ENCODE data around the gene LCP2. TPM values are rescaled to one million over a fixed set of nuclear protein-coding genes. Genes with fewer than 3 reads are reported as not detected.

LCP2 gene
- total and polyA plus RNA-seq, 2 experiments from 2014 or later: not detected

DNA sequence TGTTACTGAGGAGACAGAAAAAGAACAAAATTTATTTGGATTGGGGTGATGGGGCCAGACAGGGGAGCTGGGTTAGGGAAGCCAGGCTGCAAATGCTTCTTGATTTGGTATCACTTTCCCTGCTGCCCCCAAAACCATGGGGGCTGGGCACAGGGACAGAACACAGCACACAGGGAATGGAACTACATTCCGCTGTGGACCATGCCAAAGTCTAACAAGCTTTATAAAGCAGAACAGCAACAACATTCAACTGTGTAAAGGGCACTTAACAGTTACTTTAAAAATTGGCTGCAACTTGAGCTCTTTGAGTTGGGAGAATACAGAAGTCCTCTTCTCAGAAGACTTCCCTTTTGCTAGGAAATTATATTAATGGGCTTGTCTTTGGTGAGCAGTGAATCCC lies 41.0 kb downstream of the LCP2 start:
- no peaks in the 10 kb centered on the region for H3K4me1 ChIP-seq (ENCODE audit: low read depth)
- H3K9me3 ChIP-seq (ENCODE audit: low read depth): no peaks in the 10 kb centered on the region
- TF ChIP-seq, protein P1, sequence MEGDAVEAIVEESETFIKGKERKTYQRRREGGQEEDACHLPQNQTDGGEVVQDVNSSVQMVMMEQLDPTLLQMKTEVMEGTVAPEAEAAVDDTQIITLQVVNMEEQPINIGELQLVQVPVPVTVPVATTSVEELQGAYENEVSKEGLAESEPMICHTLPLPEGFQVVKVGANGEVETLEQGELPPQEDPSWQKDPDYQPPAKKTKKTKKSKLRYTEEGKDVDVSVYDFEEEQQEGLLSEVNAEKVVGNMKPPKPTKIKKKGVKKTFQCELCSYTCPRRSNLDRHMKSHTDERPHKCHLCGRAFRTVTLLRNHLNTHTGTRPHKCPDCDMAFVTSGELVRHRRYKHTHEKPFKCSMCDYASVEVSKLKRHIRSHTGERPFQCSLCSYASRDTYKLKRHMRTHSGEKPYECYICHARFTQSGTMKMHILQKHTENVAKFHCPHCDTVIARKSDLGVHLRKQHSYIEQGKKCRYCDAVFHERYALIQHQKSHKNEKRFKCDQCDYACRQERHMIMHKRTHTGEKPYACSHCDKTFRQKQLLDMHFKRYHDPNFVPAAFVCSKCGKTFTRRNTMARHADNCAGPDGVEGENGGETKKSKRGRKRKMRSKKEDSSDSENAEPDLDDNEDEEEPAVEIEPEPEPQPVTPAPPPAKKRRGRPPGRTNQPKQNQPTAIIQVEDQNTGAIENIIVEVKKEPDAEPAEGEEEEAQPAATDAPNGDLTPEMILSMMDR (IDR thresholded peaks at IDR 0.05; ENCODE audit: low read depth, low read length): no peak
- peaks cover 25% of the 10 kb centered on the region for H3K27me3 ChIP-seq
- no peak overlapping the region for H3K4me3 ChIP-seq
- no peaks in the 10 kb centered on the region for H3K36me3 ChIP-seq
- no peak overlapping the region for H3K27ac ChIP-seq
- no peak for DNase-seq (ENCODE audit: low read depth in 1 of 2, low spot score in 1 of 2)

DNA sequence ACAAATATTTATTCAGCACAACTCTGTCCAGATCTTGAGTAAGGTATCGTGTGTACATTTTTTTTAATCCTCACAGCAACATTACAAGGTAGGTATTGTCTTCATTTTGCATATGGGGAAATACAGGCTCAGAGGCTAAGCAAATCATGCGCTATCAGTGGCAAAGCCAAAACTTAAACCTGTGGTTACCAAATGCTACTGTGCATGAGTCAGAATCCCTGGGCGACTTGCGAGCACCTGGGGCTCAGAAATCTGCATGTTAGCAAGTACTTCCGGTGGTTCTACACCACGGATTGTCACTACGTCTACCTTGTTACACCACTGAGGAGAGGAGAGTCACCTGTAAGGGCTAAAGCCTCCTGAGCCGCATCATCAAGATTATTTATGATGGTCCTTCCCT lies 43.5 kb downstream of the LCP2 start:
- no peak overlapping the region for H3K4me3 ChIP-seq
- H3K4me1 ChIP-seq (ENCODE audit: low read depth): peaks cover 9% of the 10 kb centered on the region
- H3K27ac ChIP-seq: no peak overlapping the region
- DNase-seq (ENCODE audit: low read depth in 1 of 2, low spot score in 1 of 2): no peak
- H3K27me3 ChIP-seq: peaks cover 25% of the 10 kb centered on the region
- H3K36me3 ChIP-seq: no peaks in the 10 kb centered on the region
- no peaks in the 10 kb centered on the region for H3K9me3 ChIP-seq (ENCODE audit: low read depth)
- TF ChIP-seq, protein P1 (IDR thresholded peaks at IDR 0.05; ENCODE audit: low read depth, low read length): no peak

DNA sequence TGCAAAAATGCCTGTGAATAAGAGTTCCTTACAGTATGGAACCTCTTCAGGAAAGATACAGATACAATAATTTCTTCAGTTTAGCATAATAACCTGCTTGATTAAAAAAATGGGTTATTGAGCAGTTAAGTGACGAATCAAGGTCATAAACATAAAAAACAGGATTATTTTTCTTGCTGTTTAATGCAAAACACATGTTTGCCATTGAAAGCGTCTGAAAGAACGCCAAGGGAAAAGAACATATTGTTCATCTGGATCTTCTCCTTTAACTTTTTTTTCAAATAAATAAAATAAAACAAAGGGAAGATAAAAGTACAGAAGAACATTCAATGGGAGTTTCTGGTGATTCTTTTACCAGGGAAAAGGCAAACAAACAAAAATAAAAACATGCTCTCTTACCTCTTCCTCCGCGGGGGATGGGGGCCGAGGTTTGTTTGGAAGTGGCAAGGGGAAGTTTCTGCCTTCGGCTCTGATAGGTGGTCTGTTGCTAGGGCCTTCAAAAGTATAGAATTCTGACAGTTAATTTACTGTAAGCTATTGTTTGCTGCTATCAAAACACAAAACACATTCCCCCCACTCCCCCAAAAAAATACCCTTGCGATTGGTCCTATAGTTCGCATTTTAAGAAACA lies 44.7 kb downstream of the LCP2 start:
- H3K36me3 ChIP-seq: no peaks in the 10 kb centered on the region
- TF ChIP-seq, protein P1 (IDR thresholded peaks at IDR 0.05; ENCODE audit: low read depth, low read length): no peak
- no peaks in the 10 kb centered on the region for H3K9me3 ChIP-seq (ENCODE audit: low read depth)
- no peak for DNase-seq (ENCODE audit: low read depth in 1 of 2, low spot score in 1 of 2)
- peaks cover 9% of the 10 kb centered on the region for H3K4me1 ChIP-seq (ENCODE audit: low read depth)
- no peak overlapping the region for H3K4me3 ChIP-seq
- H3K27me3 ChIP-seq: peaks cover 25% of the 10 kb centered on the region
- H3K27ac ChIP-seq: no peak overlapping the region

DNA sequence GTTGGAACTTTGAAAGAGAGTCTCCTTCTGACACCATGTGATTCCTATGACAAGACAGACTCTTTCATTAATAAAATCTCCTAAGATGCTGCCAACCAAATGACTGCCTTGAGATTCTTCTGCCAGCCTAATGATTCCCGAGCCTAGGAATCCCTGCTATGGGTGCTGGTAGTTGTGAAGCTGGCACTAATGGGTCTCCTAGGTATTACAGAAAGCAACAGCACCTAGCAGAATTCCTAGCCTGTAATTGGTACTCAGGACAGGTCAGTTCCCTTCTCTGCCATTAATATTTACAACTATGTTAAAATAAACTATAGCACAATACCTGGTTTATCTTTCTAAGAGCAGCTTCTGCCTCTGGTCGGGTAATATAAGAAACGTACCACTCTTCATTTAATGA lies 45.5 kb downstream of the LCP2 start:
- H3K36me3 ChIP-seq: no peaks in the 10 kb centered on the region
- DNase-seq (ENCODE audit: low read depth in 1 of 2, low spot score in 1 of 2): no peak
- peaks cover 9% of the 10 kb centered on the region for H3K4me1 ChIP-seq (ENCODE audit: low read depth)
- H3K27me3 ChIP-seq: peaks cover 25% of the 10 kb centered on the region
- no peak overlapping the region for H3K27ac ChIP-seq
- TF ChIP-seq, protein P1 (IDR thresholded peaks at IDR 0.05; ENCODE audit: low read depth, low read length): no peak
- H3K9me3 ChIP-seq (ENCODE audit: low read depth): no peaks in the 10 kb centered on the region
- no peak overlapping the region for H3K4me3 ChIP-seq

DNA sequence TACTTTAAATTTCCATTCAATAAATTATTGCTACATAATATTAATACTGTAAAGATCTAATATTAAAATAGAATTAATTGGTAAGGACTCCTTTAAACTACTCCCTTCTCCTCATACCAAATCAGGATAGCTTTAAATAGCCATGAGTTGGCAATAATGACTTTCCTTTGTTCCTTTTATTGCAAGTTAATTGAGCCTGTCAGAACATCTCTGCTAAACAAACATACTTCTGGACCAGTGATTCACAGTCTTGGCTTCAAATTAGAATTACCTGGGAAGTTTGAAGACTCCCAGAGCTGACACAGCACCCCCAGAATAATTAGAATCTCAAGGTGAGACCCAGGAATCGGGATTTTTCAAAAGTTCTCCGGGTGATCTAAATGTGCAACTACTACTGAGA lies 46.1 kb downstream of the LCP2 start:
- no peak overlapping the region for H3K27ac ChIP-seq
- H3K4me1 ChIP-seq (ENCODE audit: low read depth): peaks cover 9% of the 10 kb centered on the region
- peaks cover 25% of the 10 kb centered on the region for H3K27me3 ChIP-seq
- DNase-seq (ENCODE audit: low read depth in 1 of 2, low spot score in 1 of 2): no peak
- no peaks in the 10 kb centered on the region for H3K9me3 ChIP-seq (ENCODE audit: low read depth)
- H3K4me3 ChIP-seq: no peak overlapping the region
- no peaks in the 10 kb centered on the region for H3K36me3 ChIP-seq
- TF ChIP-seq, protein P1 (IDR thresholded peaks at IDR 0.05; ENCODE audit: low read depth, low read length): no peak

Data from cardiac muscle cell (in vitro differentiated cells and primary cell).